ENCODE results near the gene F5.
"Not testable (repeated sequence)": the region's sequence is repeated elsewhere in the genome, so short reads cannot be mapped to it uniquely, and the experiment has no call there.

F5 gene

DNA sequence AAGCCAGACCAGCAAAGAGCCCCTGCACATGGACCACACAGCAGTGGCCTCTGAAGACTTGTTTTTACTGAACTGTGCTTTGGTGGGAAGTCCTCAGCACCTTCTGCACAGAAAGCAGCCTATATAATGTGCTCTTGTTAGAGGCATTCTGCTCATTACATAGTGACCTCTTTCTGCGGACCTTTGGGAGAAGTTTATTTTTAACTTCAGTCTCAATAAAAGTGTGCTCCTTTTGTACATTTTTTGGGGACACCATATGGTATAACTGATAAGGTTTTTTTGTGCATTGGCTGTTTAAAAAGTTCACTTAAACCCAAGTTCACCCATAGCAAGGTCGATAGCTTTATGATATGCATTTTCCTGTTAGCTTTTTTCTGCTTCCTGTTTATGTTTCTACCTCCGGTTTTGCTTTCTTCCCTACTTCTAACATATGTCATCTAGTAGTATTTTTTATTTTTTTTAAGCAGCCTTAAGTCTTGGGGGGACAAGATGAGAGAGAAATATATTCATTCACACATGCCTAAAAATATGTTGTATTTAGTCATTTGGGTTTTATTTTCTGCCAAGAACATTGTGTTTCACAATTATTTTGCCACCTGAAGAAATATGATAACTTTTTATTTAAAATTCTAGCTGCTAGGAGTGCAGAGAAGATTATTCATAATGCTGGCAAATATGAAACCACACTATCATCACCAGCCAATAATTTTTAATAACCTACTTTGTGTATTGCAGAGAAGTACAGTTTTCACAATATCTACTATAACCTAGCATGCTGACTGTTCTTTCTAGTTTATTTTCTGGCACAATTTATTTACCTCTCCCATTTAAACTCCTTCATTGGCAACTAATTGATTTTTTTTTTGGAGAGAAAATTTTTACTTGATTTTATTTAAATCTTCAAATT lies 77.6 kb downstream of the F5 start:
- DNase-seq (ENCODE audit: low read depth) = no peak

DNA sequence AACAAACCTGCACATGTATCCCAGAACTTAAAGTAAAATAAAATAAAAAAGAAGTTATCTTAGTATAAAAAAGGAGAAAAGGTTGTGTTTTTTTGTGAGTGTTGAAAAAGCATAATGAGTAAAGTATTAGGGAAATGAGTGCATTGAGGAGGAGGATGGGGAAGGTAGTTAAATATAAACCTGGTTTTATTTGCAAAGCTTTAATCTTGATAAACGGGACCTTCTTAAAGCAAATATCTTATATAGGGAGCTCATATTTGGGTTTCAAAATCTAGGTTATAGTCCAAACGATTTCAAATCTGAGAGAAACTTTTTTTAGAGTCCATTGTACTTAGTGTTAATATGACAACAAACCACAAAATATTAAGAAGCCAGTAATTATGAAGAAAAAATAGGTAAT lies 78.9 kb downstream of the F5 start:
- DNase-seq (ENCODE audit: low read depth) = no peak

DNA sequence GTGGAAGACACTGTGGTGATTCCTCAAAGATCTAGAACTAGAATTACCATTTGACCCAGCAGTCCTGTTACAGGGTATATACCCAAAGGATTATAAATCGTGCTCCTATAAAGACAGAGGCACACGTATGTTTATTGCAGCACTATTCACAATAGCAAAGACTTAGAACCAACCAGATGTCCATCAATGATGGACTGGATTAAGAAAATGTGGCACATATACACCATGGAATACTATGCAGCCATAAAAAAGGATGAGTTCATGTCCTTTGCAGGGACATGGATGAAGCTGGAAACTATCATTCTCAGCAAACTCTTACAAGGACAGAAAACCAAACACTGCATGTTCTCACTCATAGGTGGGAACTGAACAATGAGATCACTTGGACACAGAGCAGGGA lies 82.7 kb downstream of the F5 start:
- DNase-seq (ENCODE audit: low read depth) = not testable (repeated sequence)

DNA sequence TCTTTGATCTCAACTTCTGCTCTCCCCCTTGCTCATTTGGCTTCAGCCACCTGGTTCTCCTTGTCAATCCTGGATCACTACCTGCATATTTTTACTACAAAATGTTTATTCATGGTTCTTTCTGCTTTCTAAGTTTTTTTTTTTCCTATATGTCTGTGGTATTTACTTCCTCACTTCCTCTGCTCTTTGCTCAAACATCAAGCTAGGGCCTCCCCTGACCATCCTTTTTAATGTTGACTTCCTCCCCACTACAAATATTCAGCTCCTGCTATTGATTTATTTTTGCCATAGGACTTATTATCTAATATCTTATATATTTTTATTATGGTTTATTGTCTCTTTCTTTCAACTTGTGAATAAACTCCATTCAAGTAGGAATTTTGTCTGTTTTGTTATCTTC lies 86.5 kb downstream of the F5 start:
- no peak for DNase-seq (ENCODE audit: low read depth)

DNA sequence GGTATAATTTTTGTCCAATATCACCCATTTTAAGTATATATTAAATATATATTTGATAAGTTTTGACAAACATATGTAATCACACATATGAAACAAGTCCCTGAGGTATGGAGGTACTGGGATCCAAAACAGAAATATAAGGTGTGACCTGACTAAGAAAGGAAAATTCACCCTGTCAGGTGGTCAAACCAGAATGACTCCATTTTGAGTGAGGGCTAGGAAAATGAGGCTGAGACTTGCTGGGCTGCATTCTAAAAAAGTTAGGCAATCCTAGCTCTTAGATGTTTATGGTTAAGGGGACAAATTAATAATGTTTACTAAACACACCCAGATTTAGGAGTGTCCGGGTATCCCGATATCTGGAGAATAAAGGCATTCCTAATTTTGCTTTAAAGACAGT lies 89.0 kb downstream of the F5 start:
- no peak for DNase-seq (ENCODE audit: low read depth)

DNA sequence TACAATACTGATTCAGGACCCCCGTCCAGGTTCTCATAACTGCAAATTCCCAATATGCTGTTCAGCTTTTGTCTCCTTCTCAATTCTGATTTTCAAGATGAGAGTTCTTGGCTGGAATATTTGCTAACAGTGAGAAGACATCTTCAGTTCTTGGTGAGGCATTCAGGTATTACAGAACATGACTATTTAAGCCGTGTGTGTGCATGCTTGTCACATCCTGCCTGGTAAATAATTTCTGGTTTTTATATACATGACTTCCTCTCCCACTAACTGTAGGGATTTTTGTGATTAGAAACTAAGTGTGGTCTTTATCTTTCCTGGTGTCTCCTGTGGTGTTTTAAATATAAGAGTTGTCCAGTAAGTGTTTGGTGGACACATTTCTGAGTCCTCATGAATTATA lies 90.4 kb downstream of the F5 start:
- DNase-seq (ENCODE audit: low read depth) = no peak

DNA sequence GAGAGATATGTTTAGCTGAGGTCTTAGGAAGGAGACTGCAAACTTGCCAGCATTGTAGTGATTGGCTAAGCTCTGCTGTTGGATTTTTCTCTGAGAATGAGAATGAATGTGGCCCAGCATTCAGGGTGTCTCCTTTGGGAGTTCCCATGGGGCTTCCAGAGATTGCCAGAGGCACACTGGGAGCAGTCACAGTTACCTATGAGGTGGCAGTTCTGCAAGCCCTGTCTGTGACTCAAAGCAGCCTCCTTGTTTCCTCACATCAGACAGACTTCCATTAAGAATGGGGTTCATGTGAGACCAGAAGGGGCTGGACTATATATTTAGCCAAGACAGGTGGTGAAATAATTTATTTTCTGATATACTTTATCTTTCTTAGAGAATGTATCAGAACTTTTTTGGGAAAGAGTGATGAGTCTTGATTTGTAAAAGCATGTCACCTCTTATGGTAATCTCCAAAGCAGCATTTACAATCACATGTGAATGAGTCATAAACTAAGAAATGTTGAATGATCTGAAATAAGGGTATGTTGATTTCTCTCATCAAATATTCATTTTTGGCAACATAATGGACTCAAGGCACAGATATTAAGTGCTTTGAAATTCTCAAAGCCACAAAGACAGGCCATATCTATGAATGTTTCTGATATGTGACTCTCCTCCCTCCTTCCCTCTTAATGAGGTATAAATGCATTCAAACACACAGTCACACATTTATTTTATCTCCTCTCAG lies 91.1 kb downstream of the F5 start:
- DNase-seq (ENCODE audit: low read depth) = no peak

DNA sequence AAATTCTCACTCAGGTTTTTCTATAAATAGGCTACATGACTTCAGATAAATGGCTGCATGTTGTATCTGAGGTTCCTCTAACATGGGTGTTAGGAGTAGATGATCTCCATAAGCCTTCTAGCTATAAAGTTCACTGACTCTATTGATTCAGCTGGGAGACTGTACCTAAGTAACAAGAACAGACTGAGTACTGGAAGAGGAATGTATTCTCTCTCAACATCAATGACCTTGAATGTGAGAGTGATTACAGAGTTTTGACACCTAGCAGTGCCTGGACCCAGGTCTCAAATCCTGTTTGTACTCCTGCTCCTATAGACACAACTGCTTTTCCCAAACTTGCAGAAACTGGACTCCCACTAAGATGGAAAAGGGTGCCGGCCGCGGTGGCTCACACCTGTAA lies 91.9 kb downstream of the F5 start:
- DNase-seq (ENCODE audit: low read depth) = no peak

DNA sequence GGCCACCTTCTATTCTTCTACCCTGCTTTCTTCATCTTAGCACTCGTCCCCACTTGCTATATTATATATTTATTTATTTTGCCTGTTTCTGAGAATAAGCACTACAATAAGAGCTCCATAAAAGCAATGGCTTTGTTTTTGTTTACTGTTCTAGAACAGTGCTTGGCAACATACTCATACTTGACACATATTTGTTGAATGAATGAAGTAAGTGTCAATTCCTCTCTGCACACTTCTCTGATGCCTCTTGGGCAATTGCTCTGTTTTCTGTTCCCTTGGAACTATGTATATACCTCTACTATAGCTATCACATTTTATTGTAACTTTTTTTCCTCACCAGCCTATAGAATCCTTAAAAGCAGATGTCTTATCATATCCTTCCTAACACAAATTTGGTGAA lies 93.0 kb downstream of the F5 start:
- no peak for DNase-seq (ENCODE audit: low read depth)

DNA sequence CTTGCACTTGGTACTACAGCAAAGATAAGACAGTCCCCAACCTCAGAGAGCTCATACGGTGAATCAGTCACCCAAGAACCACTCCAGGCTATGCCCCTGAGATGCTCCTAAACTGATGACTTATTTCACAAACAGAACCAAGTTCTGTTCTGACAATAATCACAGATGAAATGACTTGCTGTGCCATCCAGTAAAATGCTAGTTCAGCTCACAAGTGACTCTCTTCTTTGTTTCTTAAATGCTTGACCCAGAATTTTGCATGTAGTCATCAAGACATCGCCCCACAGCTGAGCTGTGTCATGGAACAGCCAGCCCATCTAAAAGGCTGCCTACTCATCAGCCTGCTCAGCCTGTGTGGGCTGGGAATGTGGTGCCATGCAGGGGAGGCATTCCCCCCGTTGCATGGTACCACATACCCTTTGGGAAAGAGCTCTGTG lies 94.4 kb downstream of the F5 start:
- no peak for DNase-seq (ENCODE audit: low read depth)

DNA sequence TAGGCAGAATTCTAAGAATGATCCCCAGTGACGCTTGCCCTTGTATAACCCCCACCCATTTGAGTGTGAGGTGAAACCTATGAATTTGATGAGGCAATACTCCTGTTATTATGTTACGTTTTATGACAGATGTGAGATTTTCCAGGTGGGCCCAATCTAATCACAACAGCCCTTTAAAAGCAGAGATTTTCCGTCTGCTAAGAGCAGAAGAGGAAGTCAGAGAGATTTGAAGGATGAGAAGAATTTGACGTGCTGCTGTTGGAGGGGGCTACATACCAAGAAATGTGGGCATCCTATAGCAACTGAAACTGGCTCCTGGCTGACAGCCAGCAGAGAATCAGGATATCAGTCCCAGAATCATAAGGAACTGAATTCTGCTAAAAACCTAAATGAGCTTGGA lies 98.1 kb downstream of the F5 start:
- no peak for DNase-seq (ENCODE audit: low read depth)

DNA sequence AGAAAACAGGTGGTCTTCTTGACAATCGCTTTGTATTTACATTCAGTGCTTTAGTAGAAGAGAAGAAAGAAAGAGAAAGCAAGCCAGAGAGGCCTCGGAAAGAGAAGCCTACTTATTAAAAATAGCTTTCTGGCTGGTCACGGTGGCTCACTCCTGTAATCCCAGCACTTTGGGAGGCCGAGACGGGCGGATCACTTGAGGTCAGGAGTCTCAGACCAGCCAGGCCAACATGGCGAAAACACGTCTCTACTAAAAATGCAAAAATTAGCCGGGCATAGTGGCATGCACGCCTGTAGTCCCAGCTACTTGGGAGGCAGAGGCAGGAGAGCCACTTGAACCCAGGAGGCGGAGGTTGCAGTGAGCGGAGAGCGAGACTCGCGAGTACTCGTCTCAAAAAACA lies 98.7 kb downstream of the F5 start:
- no peak for DNase-seq (ENCODE audit: low read depth)

DNA sequence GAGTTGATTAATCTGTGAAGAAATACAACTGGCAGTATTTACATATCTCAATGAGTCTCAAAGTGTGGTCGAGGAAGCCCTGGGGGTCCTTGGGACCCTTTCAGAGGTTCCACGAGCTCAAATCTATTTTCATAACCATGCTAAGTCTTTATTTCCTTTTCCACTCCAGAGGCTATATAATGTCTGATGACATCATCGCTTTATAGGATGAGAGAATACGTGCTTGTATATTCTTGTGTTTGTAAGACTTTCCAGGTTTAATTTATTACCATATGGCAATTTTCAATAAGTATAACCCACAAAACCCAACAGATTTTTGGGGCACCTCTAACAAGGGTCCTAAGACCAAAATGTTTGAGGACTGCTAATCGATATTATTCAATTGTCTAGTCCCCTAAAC lies 99.1 kb downstream of the F5 start:
- DNase-seq (ENCODE audit: low read depth) = no peak

DNA sequence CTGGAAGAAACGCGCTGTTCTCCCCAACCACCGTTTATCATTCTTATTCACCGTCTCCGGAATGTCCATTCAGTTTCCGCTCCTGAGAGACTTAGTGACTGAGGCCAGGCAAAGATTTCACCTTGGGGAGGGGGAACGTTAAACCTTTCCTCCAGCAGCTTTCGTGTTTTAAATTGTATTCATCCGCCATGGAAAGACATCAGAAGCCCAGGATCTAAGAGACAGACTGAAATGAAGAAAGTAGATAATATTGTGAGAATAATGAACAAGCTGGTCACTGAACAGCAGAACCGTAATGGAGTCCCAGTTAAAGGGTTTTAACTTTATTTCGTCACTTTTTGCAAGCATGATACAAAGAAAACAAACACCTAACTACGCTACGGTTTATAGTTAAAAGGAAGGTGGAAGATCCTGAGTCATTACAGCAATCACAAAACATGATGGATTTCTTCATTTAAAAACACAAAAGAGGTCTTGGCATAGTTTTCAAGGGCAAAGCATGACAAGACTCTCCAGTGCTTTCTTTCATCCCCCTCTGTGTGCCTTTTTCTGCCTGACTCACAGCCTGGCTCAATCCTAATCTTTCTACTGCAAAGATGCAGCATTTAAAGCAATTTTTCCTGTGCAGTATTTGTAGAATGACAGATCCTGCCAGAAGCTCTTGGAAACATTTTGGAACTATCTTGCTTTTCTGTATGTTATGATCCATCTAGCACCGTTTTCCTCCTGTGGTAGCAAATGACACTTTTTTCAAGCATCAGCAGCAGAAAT lies 99.8 kb downstream of the F5 start:
- DNase-seq (ENCODE audit: low read depth) = no peak

DNA sequence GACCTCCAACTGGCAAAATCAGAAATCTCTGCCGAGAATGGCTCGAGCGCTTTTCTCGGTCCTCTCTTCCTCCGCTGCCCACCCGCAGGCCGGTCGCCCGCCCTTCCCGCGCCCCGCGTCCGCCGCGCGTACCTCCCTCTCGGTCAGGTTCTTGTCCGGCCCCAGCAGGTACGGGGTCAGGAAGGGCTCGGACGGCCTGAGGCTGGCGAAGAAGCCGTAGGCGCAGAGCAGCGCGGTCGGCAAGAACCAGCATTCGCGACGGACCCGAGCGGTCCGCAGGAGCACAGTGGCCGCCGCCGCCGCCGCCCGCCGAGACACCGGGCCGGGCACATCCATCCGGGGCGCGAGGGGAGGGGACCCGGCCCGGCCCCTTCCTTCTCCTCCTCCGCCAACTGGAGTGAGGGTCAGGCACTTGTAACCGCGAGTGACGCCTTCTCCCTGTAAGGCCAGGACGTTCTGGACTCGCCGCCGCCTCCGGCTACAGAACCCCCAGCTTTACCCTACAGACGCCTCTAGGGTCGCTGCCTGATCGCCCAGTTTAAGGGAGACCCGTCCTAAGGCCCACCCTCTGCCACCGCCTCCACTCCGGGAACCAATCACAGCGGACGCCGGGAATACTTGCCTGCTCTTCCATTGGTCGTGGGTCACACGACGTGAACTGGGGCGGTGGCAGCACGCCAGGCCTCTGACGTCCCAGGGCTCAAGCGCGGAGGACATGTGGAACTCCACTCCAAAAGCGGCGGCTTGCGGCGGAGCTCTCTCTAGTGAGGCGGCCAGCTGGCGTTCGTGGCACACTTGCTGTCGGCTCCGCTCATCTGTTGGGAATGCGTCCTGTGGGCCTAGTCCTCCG lies 100.6 kb downstream of the F5 start, which contains the start of gene SLC19A2:
Gene SLC19A2 (minus strand): TSS at position 514 of the 850 bp plus-strand sequence. CDS start 178 bp downstream, at position 336.
- peak; percentile 83 for DNase-seq (ENCODE audit: low read depth)

DNA sequence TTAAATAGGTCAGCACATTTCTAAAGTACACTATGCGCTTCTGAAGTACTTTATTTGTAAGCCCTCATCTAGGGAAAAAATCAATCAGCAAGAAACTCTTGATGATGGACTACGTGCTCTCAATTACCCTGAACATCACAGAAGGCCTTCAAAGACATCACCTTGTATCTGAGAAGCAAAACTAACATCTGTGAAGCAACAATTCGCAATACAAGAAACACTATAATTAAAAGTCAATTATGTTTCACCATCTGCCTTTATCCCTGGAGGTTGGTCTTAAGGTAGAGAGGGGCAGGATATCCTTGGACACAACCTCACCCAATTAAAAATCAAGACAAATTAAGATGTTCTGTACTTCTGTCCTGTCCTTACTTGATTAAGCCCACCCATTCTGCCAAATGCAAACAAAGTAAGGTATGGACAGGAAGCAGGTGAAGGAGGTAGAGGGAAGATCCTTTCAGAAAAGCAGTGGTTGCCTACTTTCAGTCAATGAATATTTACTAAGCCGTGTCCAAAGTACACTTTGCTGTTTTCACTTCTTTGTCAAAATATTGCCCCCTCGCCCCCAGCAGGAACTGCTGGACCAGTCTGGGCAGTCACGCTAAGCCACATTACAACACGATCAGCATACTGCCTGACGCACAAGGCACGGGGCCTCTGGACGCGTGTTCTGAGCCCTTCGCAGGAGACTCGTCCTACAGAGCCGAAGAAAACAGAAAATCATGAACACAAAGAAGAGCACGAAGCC lies 101.4 kb downstream of the F5 start:
- DNase-seq (ENCODE audit: low read depth) = no peak

DNA sequence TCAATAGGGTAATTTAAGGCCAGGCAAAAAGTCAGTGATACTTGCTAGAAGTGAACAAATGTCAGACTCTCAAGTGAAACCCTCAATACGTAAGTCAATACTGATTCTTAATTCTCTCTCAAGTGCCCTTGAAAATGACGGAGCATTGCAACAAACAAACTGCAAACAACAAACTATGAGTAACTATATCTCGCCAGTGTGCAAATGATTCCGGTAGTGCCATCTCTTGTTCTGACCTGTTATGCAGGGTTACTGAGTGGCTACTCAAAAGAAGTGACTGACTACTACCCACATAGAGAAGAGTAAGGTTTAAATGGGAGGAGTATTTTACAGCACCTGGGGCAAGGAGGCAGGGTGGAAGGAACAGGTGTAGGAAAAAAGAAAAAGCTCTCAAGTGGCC lies 102.2 kb downstream of the F5 start:
- DNase-seq (ENCODE audit: low read depth) = no peak

DNA sequence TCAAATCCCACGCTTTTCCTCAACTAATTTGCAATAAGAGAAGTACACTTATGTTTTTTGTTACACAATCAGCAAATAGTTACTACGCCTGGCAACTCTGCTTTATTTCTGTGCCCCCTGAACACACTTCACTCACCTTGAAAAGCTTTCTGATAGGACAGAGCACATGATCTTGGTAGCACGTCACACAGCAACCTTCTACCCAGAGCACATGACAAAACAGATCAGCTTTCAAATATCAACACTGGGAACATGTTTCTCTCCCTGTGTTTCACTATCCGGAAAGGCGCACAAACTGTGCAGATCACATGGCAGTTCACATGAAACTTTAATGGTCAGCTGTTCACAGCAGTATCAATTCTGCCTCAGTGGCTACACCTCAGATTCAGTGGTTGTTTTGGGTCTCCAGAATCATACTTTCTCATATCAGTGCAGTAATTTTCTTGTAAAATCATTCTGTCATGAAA lies 102.7 kb downstream of the F5 start:
- DNase-seq (ENCODE audit: low read depth) = no peak

DNA sequence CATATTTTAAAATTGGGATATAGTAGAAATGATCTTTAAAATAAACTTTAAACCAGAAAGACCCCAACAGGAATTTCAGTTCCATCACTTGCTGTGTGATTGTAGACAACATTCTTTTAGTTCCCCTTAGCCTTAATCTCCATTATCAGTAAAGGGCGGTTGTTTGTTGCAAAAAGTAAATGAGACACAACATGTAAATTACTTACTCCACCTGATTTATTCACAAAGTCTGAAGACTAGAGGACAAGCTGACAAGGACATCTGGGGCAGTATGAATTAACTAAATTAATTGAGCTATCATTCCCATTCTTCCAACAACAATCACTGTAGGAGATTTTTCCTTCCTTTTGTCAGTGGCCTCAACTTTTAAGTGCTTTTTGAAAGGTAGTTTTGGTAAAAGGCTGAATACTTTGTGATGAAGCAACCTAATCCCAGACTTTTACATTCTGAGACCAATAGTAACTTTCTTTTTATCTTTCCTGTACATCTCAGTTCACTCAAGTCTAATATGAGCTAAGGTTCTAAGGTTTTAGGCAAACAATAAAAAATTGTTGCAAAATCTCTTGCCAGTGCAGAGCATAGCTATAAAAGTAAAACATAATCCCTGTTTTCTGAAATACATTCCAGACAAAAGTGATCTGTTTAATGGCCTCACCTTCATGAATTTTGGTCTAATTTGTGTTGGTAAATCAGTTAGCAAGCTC lies 106.8 kb downstream of the F5 start:
- DNase-seq (ENCODE audit: low read depth) = no peak

DNA sequence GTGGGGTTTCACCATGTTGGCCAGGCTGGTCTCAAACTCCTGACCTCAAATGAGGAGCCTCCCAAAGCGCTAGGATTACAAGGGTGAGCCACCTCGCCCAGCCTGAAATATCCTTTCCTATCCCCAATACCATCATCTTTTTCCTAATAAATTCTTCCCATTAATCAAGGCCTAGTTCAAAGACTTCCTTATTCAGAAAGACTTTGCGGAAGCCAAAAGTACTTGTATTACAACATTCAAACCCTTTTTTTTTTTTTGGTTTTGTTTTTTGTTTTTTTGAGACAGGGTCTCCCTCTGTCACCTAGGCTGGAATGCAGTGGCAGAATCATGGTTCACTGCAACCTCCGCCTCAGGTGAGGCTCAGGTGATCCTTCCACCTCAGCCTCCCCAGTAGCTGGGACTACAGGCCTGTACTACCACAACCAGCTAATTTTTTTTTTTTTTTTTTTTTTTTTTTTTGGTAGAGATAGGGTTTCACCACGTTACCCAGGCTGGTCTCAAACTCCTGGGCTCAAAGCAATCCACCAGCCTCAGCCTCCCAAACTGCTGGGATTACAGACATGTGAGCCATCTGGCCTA lies 108.1 kb downstream of the F5 start:
- DNase-seq (ENCODE audit: low read depth) = no peak

Data from stimulated activated CD8-positive, alpha-beta memory T cell treated with anti-CD3 and anti-CD28 coated beads, Interleukin-15, amount 100 ng/mL, for 1 hour (primary cell).